ENCODE measurements around the gene KIAA1210.

DNA sequence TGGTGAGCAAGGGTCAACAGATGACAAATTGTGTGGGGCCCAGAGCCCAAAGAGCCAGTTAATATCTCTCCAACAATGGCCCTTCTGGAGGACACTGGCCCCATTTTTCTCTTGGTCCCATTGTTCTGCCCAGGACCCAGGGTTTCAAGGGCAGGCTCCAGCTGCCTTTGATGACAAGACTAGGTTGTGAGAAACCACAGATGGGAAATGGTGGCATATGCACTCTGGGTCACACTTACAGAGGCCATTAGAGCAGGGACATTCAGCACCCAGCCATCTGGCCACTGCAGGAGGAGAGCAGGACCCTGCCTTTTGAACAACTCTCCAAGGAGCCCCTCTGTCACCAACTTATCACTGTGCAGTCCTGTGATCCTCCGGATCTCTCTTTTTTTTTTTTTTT lies 49.7 kb upstream of the KIAA1210 start:
- TF ChIP-seq RAD21 (IDR thresholded peaks at IDR 0.05; ENCODE audit: low read depth), result no peak
- TF ChIP-seq TAF1 (IDR thresholded peaks at IDR 0.05; ENCODE audit: low read depth), result no peak
- no peak for TF ChIP-seq YY1 (IDR thresholded peaks at IDR 0.05; ENCODE audit: low read depth)
- TF ChIP-seq NFIC (IDR thresholded peaks at IDR 0.05), result no peak
- no peak for TF ChIP-seq REST (IDR thresholded peaks at IDR 0.05; ENCODE audit: low read depth)
